ENCODE results near the gene ELFN1. TPM values are rescaled to one million over a fixed set of nuclear protein-coding genes. Genes with fewer than 3 reads are reported as not detected.
A peak's percentile ranks its signal among the peaks of the same experiment; 100 is the strongest.
"Not testable (repeated sequence)": the region's sequence is repeated elsewhere in the genome, so short reads cannot be mapped to it uniquely, and the experiment has no call there.

Gene ELFN1
- total RNA-seq, 3 donors from 2014 or later, result 0.59 to 1.3 (median 0.96) TPM

- peaks cover 0 to 9% of the 10 kb centered on the region in 2 donors for H3K27me3 ChIP-seq
- intact Hi-C loops (cut with DNase I; ENCODE audit: low total_unique reads), result no loop called here
- H3K9me3 ChIP-seq, result peaks cover 14 to 16% of the 10 kb centered on the region in 2 donors
- no peaks in the 10 kb centered on the region for H3K4me1 ChIP-seq
- H3K36me3 ChIP-seq, result no peaks in the 10 kb centered on the region
- no peak overlapping the region for H3K27ac ChIP-seq
- peak in 1 of 2 donors; percentile 33 for DNase-seq (ENCODE audit: low spot score in 2 of 2)
- TF ChIP-seq CTCF (IDR thresholded peaks at IDR 0.05) (no peak), POLR2AphosphoS5 (IDR thresholded peaks at IDR 0.05) (no peak), POLR2A (IDR thresholded peaks at IDR 0.05) (no peak)
- H3K4me3 ChIP-seq, result no peak overlapping the region
These were observed 92.3 kb downstream of the ELFN1 start for GRCh38 chr7:1762238-1762945.

GRCh38 chr7:1763033-1763432 is 93.0 kb downstream of the ELFN1 start:
- intact Hi-C loops (cut with DNase I; ENCODE audit: low total_unique reads), result no loop called here
- Histone ChIP-seq H3K4me3 (no peak overlapping the region), H3K4me1 (no peaks in the 10 kb centered on the region), H3K27me3 (peaks cover 0 to 2% of the 10 kb centered on the region in 2 donors), H3K9me3 (peaks cover 14 to 16% of the 10 kb centered on the region in 2 donors), H3K36me3 (no peaks in the 10 kb centered on the region), H3K27ac (no peak overlapping the region)
- TF ChIP-seq POLR2AphosphoS5 (IDR thresholded peaks at IDR 0.05) (no peak), POLR2A (IDR thresholded peaks at IDR 0.05) (no peak), CTCF (IDR thresholded peaks at IDR 0.05) (no peak)
- no peak for DNase-seq (ENCODE audit: low spot score in 2 of 2)

- H3K27me3 ChIP-seq; H3K27ac ChIP-seq; H3K4me3 ChIP-seq; intact Hi-C loops (cut with DNase I; ENCODE audit: low total_unique reads); H3K4me1 ChIP-seq; H3K36me3 ChIP-seq: not testable (repeated sequence)
- DNase-seq (ENCODE audit: low spot score in 2 of 2), result peak in 1 of 2 donors; percentile 15
- H3K9me3 ChIP-seq, result peaks cover 14 to 16% of the 10 kb centered on the region in 2 donors
These were observed 93.8 kb downstream of the ELFN1 start for GRCh38 chr7:1763911-1764310.

GRCh38 chr7:1765336-1765735 is 95.3 kb downstream of the ELFN1 start:
- DNase-seq (ENCODE audit: low spot score in 2 of 2), result peak in 1 of 2 donors; percentile 39
- H3K4me1 ChIP-seq, result no peaks in the 10 kb centered on the region
- intact Hi-C loops (cut with DNase I; ENCODE audit: low total_unique reads), result no loop called here

DNA sequence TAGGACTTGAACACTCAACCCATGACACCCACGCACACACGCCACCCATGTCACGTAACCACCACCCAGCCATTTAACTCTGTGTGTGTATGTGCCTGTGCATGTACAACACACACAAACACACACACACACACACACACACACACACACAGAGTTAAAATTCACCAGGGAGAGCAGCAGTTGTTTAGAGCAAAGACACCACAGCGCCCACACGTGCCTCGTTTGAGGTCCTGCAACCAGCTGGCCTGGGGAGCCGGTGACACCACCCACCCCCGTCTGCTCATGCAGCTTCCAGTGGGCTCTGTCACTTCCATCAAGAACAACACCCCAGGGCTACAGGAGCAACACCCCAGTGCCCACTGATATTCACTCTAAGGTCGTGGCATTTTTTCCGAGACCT is 97.4 kb downstream of the ELFN1 start:
- Histone ChIP-seq H3K4me3 (no peak overlapping the region), H3K27ac (no peak overlapping the region), H3K9me3 (peaks cover 14 to 16% of the 10 kb centered on the region in 2 donors), H3K36me3 (no peaks in the 10 kb centered on the region), H3K4me1 (no peaks in the 10 kb centered on the region), H3K27me3 (no peaks in the 10 kb centered on the region)
- no peak for TF ChIP-seq CTCF (IDR thresholded peaks at IDR 0.05)
- TF ChIP-seq POLR2AphosphoS5 (IDR thresholded peaks at IDR 0.05), result no peak
- intact Hi-C loops (cut with DNase I; ENCODE audit: low total_unique reads), result no loop called here
- peak in 1 of 2 donors; percentile 17 for DNase-seq (ENCODE audit: low spot score in 2 of 2)

More at GRCh38 chr7:1765336-1765735, 95.3 kb downstream of the ELFN1 start:
- peaks cover 14 to 16% of the 10 kb centered on the region in 2 donors for H3K9me3 ChIP-seq
- no peaks in the 10 kb centered on the region for H3K27me3 ChIP-seq
- no peak overlapping the region for H3K27ac ChIP-seq
- H3K4me3 ChIP-seq, result no peak overlapping the region
- H3K36me3 ChIP-seq, result no peaks in the 10 kb centered on the region
- TF ChIP-seq POLR2AphosphoS5 (IDR thresholded peaks at IDR 0.05), result no peak
- TF ChIP-seq CTCF (IDR thresholded peaks at IDR 0.05), result no peak
- no peak for TF ChIP-seq POLR2A (IDR thresholded peaks at IDR 0.05)
